HG03521 (cell line): Measurements from ENCODE around the gene SERPINF2.
"Not testable (repeated sequence)": the region's sequence is repeated elsewhere in the genome, so short reads cannot be mapped to it uniquely, and the experiment has no call there.

ENCODE experiments used
- ATAC-seq: cut with Tn5 transposase; IDR thresholded peaks from one replicate; pipeline ENCODE4 v1.9.1; 2021; ENCODE audit warnings: mild to moderate bottlenecking, moderate library complexity; ENCODE audit not compliant: unreplicated experiment

The SERPINF2 gene

GRCh38 chr17:1733759-1734158 is 8.9 kb upstream of the SERPINF2 start:
- no peak for ATAC-seq

GRCh38 chr17:1735418-1735817 is 7.3 kb upstream of the SERPINF2 start:
- no peak for ATAC-seq

- no peak for ATAC-seq
Observed at GRCh38 chr17:1735834-1736347, 6.8 kb upstream of the SERPINF2 start.

- no peak for ATAC-seq
Observed at GRCh38 chr17:1736348-1737281, 6.1 kb upstream of the SERPINF2 start.

- ATAC-seq = no peak
Observed at GRCh38 chr17:1737531-1738291, 5.0 kb upstream of the SERPINF2 start.

- not testable (repeated sequence) for ATAC-seq
Observed at GRCh38 chr17:1741899-1742298, 772 bp upstream of the SERPINF2 start.

- no peak for ATAC-seq
Observed at GRCh38 chr17:1743088-1743439, 393 bp downstream of the SERPINF2 start.

- no peak for ATAC-seq
Observed at GRCh38 chr17:1744551-1745512, 2.2 kb downstream of the SERPINF2 start.

GRCh38 chr17:1745513-1746020 is 2.9 kb downstream of the SERPINF2 start:
- no peak for ATAC-seq

- ATAC-seq = no peak
Observed at GRCh38 chr17:1746975-1747543, 4.4 kb downstream of the SERPINF2 start.

GRCh38 chr17:1750628-1751027 is 8.0 kb downstream of the SERPINF2 start:
- ATAC-seq = no peak

- no peak for ATAC-seq
Observed at GRCh38 chr17:1752425-1753262, 10.0 kb downstream of the SERPINF2 start.

- ATAC-seq = no peak
Observed at GRCh38 chr17:1753767-1754429, 11.2 kb downstream of the SERPINF2 start.

- no peak for ATAC-seq
Observed at GRCh38 chr17:1754430-1755112, 11.9 kb downstream of the SERPINF2 start.

- no peak for ATAC-seq
Observed at GRCh38 chr17:1755252-1755826, 12.7 kb downstream of the SERPINF2 start.

- no peak for ATAC-seq
Observed at GRCh38 chr17:1755827-1756262, 13.2 kb downstream of the SERPINF2 start.

- ATAC-seq = no peak
Observed at GRCh38 chr17:1758807-1759206, 16.1 kb downstream of the SERPINF2 start.

- ATAC-seq = no peak
Observed at GRCh38 chr17:1759529-1759928, 16.9 kb downstream of the SERPINF2 start.
